Neural cell (in vitro differentiated cells): ENCODE results near the gene PCDH1. TPM values are rescaled to one million over a fixed set of nuclear protein-coding genes. Genes with fewer than 3 reads are reported as not detected.

Source experiments
- H2AFZ ChIP-seq: fragments of 200-600, 300-800 bp; sonication (generic), shearing (Covaris generic); 2 replicates; pipeline ENCODE4 v1.6.0; 2014; ENCODE audit warnings: low read depth, mild to moderate bottlenecking, antibody characterized with exemption, low read length, moderate library complexity
- H3F3A ChIP-seq: fragments of 200-600 bp; shearing (Covaris generic); 2 replicates; pipeline ENCODE4 v1.6.1; 2016; ENCODE audit warnings: mild to moderate bottlenecking, moderate library complexity, mixed read lengths, antibody characterized with exemption, low read length; ENCODE audit not compliant: insufficient read depth, poor library complexity, severe bottlenecking
- H3K27ac ChIP-seq: fragments of 200-600, 300-800 bp; sonication (generic), shearing (Covaris generic); 2 replicates; pipeline ENCODE4 v1.5.1; 2014; ENCODE audit warnings: mild to moderate bottlenecking, low read length, moderate library complexity
- H3K27me3 ChIP-seq: fragments of 300-800, 200-600 bp; sonication (generic), shearing (Covaris generic); 2 replicates; pipeline ENCODE4 v1.6.0; 2014; ENCODE audit warnings: mild to moderate bottlenecking, low read depth, low read length, moderate library complexity; ENCODE audit not compliant: insufficient read depth
- H3K36me3 ChIP-seq: fragments of 300-800, 200-600 bp; sonication (generic), shearing (Covaris generic); 2 replicates; pipeline ENCODE4 v1.5.1; 2014; ENCODE audit warnings: mild to moderate bottlenecking, antibody characterized with exemption, low read length, moderate library complexity; ENCODE audit not compliant: insufficient read depth
- H3K4me2 ChIP-seq: fragments of 300-800, 200-600 bp; sonication (generic), shearing (Covaris generic); 2 replicates; pipeline ENCODE4 v1.6.0; 2014; ENCODE audit warnings: mild to moderate bottlenecking, low read length
- H3K4me3 ChIP-seq: fragments of 300-800, 200-600 bp; sonication (generic), shearing (Covaris generic); 2 replicates; pipeline ENCODE4 v1.5.1; 2014; ENCODE audit warnings: mild to moderate bottlenecking, low read length, moderate library complexity
- H3K79me2 ChIP-seq: fragments of 200-600 bp; shearing (Covaris generic); replicated peaks from 2 replicates; pipeline ENCODE4 v1.6.0; 2014; ENCODE audit warnings: mild to moderate bottlenecking, low read length, moderate library complexity; ENCODE audit not compliant: insufficient read depth
- H3K9ac ChIP-seq: fragments of 300-800, 200-600 bp; sonication (generic), shearing (Covaris generic); 2 replicates; pipeline ENCODE4 v1.6.1; 2016; ENCODE audit warnings: mild to moderate bottlenecking, low read length, mixed read lengths
- H3K9me2 ChIP-seq: fragments of 200-600 bp; shearing (Covaris generic); 2 replicates; pipeline ENCODE4 v1.6.1; 2016; ENCODE audit warnings: mild to moderate bottlenecking, low read length, mixed read lengths; ENCODE audit not compliant: insufficient read depth
- H3K9me3 ChIP-seq: fragments of 200-600, 300-800 bp; sonication (generic), shearing (Covaris generic); 2 replicates; pipeline ENCODE4 v1.6.1; 2016; ENCODE audit warnings: mild to moderate bottlenecking, mixed run types, low read length, moderate library complexity, mixed read lengths
- H4K20me1 ChIP-seq: fragments of 200-600 bp; shearing (Covaris generic); 2 replicates; pipeline ENCODE4 v1.6.1; 2016; ENCODE audit warnings: mild to moderate bottlenecking, mixed run types; ENCODE audit not compliant: insufficient read depth
- CTCF ChIP-seq: fragments of 450-650 bp; IDR thresholded peaks from 2 replicates; pipeline ENCODE4 v1.5.1; 2014; ENCODE audit warnings: antibody characterized with exemption, mild to moderate bottlenecking, moderate library complexity; ENCODE audit not compliant: poor library complexity, severe bottlenecking
- EP300 ChIP-seq: fragments of 450-650 bp; conservative IDR thresholded peaks from 2 replicates; pipeline ENCODE4 v1.6.1; 2014; ENCODE audit warnings: antibody characterized with exemption, mild to moderate bottlenecking, moderate library complexity; ENCODE audit not compliant: poor library complexity, severe bottlenecking
- EZH2 ChIP-seq: fragments of 200-600, 300-800 bp; shearing (Covaris generic), sonication (generic); IDR thresholded peaks from 2 replicates; pipeline ENCODE4 v1.6.1; 2014; ENCODE audit warnings: antibody characterized with exemption, low read length, borderline replicate concordance, mild to moderate bottlenecking; ENCODE audit not compliant: insufficient read depth, poor library complexity, severe bottlenecking
- MXI1 ChIP-seq: fragments of 450-650 bp; conservative IDR thresholded peaks from 2 replicates; pipeline ENCODE4 v1.6.1; 2014; ENCODE audit warnings: antibody characterized with exemption, mild to moderate bottlenecking; ENCODE audit not compliant: poor library complexity, severe bottlenecking
- POLR2AphosphoS5 ChIP-seq: IDR thresholded peaks from 2 replicates; pipeline ENCODE4 v1.6.1; 2012
- RAD21 ChIP-seq: fragments of 450-650 bp; conservative IDR thresholded peaks from 2 replicates; pipeline ENCODE4 v1.6.1; 2014; ENCODE audit warnings: antibody characterized with exemption, mild to moderate bottlenecking, moderate library complexity
- SMC3 ChIP-seq: fragments of 450-650 bp; conservative IDR thresholded peaks from 2 replicates; pipeline ENCODE4 v1.6.1; 2014; ENCODE audit warnings: antibody characterized with exemption, mild to moderate bottlenecking, moderate library complexity; ENCODE audit not compliant: poor library complexity
- TAF1 ChIP-seq: IDR thresholded peaks from 2 replicates; pipeline ENCODE4 v1.6.1; 2012; ENCODE audit warnings: low read depth
- polyA plus RNA-seq: library from polyadenylated mRNA; depleted of rRNA; stranded (reverse); fragments of >200 nt; gene quantifications from 2 replicates; pipeline ENCODE4 v1.2.3, GENCODE V29; 2014
- TF ChIP-seq, protein P1 (sequence below): IDR thresholded peaks from 2 replicates; pipeline ENCODE4 v1.6.1; 2012; ENCODE audit warnings: borderline replicate concordance

PCDH1 gene
- polyA plus RNA-seq, 1 donor from 2014 or later = 13.9 TPM

GRCh38 chr5:141825241-141825671 is 53.0 kb downstream of the PCDH1 start:
- Histone ChIP-seq H3K36me3 (peaks cover 6% of the 10 kb centered on the region), H4K20me1 (no peaks in the 10 kb centered on the region), H3K4me2 (no peak overlapping the region), H3K4me3 (peak overlapping the region; percentile 27), H3K9me2 (no peaks in the 10 kb centered on the region), H3K79me2 (no peaks in the 10 kb centered on the region), H3K9me3 (no peaks in the 10 kb centered on the region), H2AFZ (no peak overlapping the region), H3F3A (no peaks in the 10 kb centered on the region), H3K27me3 (no peaks in the 10 kb centered on the region), H3K9ac (peak overlapping the region; percentile 57), H3K27ac (peak overlapping the region; percentile 73)
- TF ChIP-seq CTCF = no peak
- TF ChIP-seq, protein P1, sequence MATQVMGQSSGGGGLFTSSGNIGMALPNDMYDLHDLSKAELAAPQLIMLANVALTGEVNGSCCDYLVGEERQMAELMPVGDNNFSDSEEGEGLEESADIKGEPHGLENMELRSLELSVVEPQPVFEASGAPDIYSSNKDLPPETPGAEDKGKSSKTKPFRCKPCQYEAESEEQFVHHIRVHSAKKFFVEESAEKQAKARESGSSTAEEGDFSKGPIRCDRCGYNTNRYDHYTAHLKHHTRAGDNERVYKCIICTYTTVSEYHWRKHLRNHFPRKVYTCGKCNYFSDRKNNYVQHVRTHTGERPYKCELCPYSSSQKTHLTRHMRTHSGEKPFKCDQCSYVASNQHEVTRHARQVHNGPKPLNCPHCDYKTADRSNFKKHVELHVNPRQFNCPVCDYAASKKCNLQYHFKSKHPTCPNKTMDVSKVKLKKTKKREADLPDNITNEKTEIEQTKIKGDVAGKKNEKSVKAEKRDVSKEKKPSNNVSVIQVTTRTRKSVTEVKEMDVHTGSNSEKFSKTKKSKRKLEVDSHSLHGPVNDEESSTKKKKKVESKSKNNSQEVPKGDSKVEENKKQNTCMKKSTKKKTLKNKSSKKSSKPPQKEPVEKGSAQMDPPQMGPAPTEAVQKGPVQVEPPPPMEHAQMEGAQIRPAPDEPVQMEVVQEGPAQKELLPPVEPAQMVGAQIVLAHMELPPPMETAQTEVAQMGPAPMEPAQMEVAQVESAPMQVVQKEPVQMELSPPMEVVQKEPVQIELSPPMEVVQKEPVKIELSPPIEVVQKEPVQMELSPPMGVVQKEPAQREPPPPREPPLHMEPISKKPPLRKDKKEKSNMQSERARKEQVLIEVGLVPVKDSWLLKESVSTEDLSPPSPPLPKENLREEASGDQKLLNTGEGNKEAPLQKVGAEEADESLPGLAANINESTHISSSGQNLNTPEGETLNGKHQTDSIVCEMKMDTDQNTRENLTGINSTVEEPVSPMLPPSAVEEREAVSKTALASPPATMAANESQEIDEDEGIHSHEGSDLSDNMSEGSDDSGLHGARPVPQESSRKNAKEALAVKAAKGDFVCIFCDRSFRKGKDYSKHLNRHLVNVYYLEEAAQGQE = peak; percentile 39
- TF ChIP-seq POLR2AphosphoS5 = peak; percentile 17

DNA sequence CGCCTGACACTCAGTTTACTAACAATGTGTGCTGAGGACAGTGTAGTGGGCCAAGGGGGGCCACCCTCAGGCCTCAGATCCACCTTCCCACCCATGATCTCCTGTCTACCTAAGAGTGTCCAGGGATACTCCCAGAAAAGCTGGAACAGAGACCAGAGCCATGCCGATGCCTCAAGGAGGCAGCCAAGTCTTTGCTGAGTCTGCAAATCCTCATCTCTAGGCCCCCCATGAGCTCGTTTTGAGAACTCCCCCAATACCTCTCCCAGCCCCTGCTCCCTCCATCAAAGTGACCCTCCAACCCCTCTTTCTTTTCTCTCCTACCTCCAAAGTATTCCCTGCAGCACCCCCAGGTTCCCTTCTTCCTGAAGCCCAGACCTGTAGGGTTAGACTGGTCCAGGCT is 53.5 kb downstream of the PCDH1 start:
- no peak overlapping the region for H3K4me2 ChIP-seq
- no peak overlapping the region for H2AFZ ChIP-seq
- H3K9me3 ChIP-seq = no peaks in the 10 kb centered on the region
- peak overlapping the region; percentile 57 for H3K9ac ChIP-seq
- H3K36me3 ChIP-seq = peaks cover 6% of the 10 kb centered on the region
- H3K9me2 ChIP-seq = no peaks in the 10 kb centered on the region
- peak overlapping the region; percentile 73 for H3K27ac ChIP-seq
- H3K79me2 ChIP-seq = no peaks in the 10 kb centered on the region
- H3K27me3 ChIP-seq = no peaks in the 10 kb centered on the region
- peak overlapping the region; percentile 27 for H3K4me3 ChIP-seq
- H3F3A ChIP-seq = no peaks in the 10 kb centered on the region
- H4K20me1 ChIP-seq = no peaks in the 10 kb centered on the region
- TF ChIP-seq RAD21 (no peak), SMC3 (no peak), EP300 (no peak)

- no peak overlapping the region for H3K27ac ChIP-seq
- H3K27me3 ChIP-seq = no peaks in the 10 kb centered on the region
- no peaks in the 10 kb centered on the region for H3K9me2 ChIP-seq
- H2AFZ ChIP-seq = no peak overlapping the region
- no peak overlapping the region for H3K9ac ChIP-seq
- H3K4me2 ChIP-seq = no peak overlapping the region
- peaks cover 6% of the 10 kb centered on the region for H3K36me3 ChIP-seq
- H3K79me2 ChIP-seq = no peaks in the 10 kb centered on the region
- H4K20me1 ChIP-seq = no peaks in the 10 kb centered on the region
- TF ChIP-seq TAF1 (no peak), MXI1 (no peak), EZH2 (no peak), RAD21 (no peak), CTCF (no peak), SMC3 (no peak), EP300 (no peak), POLR2AphosphoS5 (no peak)
- TF ChIP-seq, protein P1 = no peak
- no peaks in the 10 kb centered on the region for H3F3A ChIP-seq
- H3K9me3 ChIP-seq = no peaks in the 10 kb centered on the region
- H3K4me3 ChIP-seq = no peak overlapping the region
Measured at GRCh38 chr5:141823056-141823455, 55.2 kb downstream of the PCDH1 start.
